SJSA1 (cell line): ENCODE measurements around the gene HCK. TPM values are rescaled to one million over a fixed set of nuclear protein-coding genes. Genes with fewer than 3 reads are reported as not detected.

Experiments
- DNase-seq, 2 experiments: peaks; one replicate each; pipeline ENCODE4 v3.0.0-alpha.2; 2015 to 2020; ENCODE audit warnings: low spot score in 2 of 2, low read depth in 1 of 2
- H3K27ac ChIP-seq: fragments of 250-450 bp; sonication (Bioruptor Pico); 2 replicates; pipeline ENCODE4 v1.5.1; 2020; ENCODE audit warnings: mild to moderate bottlenecking, moderate library complexity
- H3K27me3 ChIP-seq: fragments of 250-450 bp; sonication (Bioruptor Pico); replicated peaks from 2 replicates; pipeline ENCODE4 v1.5.1; 2020; ENCODE audit warnings: mild to moderate bottlenecking, moderate library complexity
- H3K36me3 ChIP-seq: fragments of 250-450 bp; sonication (Bioruptor Pico); 2 replicates; pipeline ENCODE4 v1.5.1; 2020; ENCODE audit warnings: mild to moderate bottlenecking
- H3K4me1 ChIP-seq: fragments of 250-450 bp; sonication (Bioruptor Pico); replicated peaks from 2 replicates; pipeline ENCODE4 v1.6.1; 2021; ENCODE audit warnings: mild to moderate bottlenecking
- H3K4me3 ChIP-seq: fragments of 250-450 bp; sonication (Bioruptor Pico); 2 replicates; pipeline ENCODE4 v1.5.1; 2020; ENCODE audit warnings: mild to moderate bottlenecking
- H3K9me3 ChIP-seq: fragments of 250-450 bp; sonication (Bioruptor Pico); replicated peaks from 2 replicates; pipeline ENCODE4 v1.5.1; 2020; ENCODE audit warnings: mild to moderate bottlenecking
- total RNA-seq: library from RNA; depleted of rRNA; stranded (reverse); fragments of >200 nt; shearing (Covaris generic); gene quantifications from 2 replicates; pipeline ENCODE4 v1.2.3, GENCODE V29; 2014

HCK gene
- total RNA-seq, 1 experiment from 2014 or later: not detected

- H3K4me3 ChIP-seq: no peak overlapping the region
- no peak for DNase-seq
- no peak overlapping the region for H3K27ac ChIP-seq
- H3K4me1 ChIP-seq: no peaks in the 10 kb centered on the region
- no peaks in the 10 kb centered on the region for H3K36me3 ChIP-seq
- H3K9me3 ChIP-seq: no peaks in the 10 kb centered on the region
- H3K27me3 ChIP-seq: peaks cover 14% of the 10 kb centered on the region; the same call in 1 of the 2 replicates
These were observed 26.7 kb downstream of the HCK start for GRCh38 chr20:32078791-32079190.

GRCh38 chr20:32079655-32080109, 27.6 kb downstream of the HCK start:
- no peaks in the 10 kb centered on the region for H3K9me3 ChIP-seq
- H3K36me3 ChIP-seq: no peaks in the 10 kb centered on the region
- no peak overlapping the region for H3K27ac ChIP-seq
- H3K27me3 ChIP-seq: peaks cover 18% of the 10 kb centered on the region; the same call in 1 of the 2 replicates
- H3K4me1 ChIP-seq: no peaks in the 10 kb centered on the region
- H3K4me3 ChIP-seq: no peak overlapping the region
- no peak for DNase-seq

GRCh38 chr20:32080783-32081182, 28.7 kb downstream of the HCK start:
- no peak overlapping the region for H3K27ac ChIP-seq
- no peak for DNase-seq
- H3K36me3 ChIP-seq: no peaks in the 10 kb centered on the region
- H3K4me3 ChIP-seq: no peak overlapping the region
- H3K9me3 ChIP-seq: no peaks in the 10 kb centered on the region
- peaks cover 18% of the 10 kb centered on the region; the same call in 1 of the 2 replicates for H3K27me3 ChIP-seq
- no peaks in the 10 kb centered on the region for H3K4me1 ChIP-seq

GRCh38 chr20:32083469-32083868, 31.4 kb downstream of the HCK start:
- Histone ChIP-seq H3K4me3 (no peak overlapping the region), H3K36me3 (no peaks in the 10 kb centered on the region), H3K4me1 (no peaks in the 10 kb centered on the region), H3K27me3 (peaks cover 18% of the 10 kb centered on the region; the same call in 1 of the 2 replicates), H3K27ac (no peak overlapping the region), H3K9me3 (no peaks in the 10 kb centered on the region)
- no peak for DNase-seq

- Histone ChIP-seq H3K36me3 (no peaks in the 10 kb centered on the region), H3K27me3 (peaks cover 20% of the 10 kb centered on the region)
- no peak for DNase-seq
These were observed 35.0 kb downstream of the HCK start for GRCh38 chr20:32087070-32087469.

GRCh38 chr20:32088759-32089158, 36.7 kb downstream of the HCK start:
- no peak overlapping the region for H3K27ac ChIP-seq
- no peak for DNase-seq
- H3K4me1 ChIP-seq: no peaks in the 10 kb centered on the region
- no peaks in the 10 kb centered on the region for H3K9me3 ChIP-seq
- H3K4me3 ChIP-seq: no peak overlapping the region
- H3K36me3 ChIP-seq: no peaks in the 10 kb centered on the region
- H3K27me3 ChIP-seq: peaks cover 12% of the 10 kb centered on the region

More at GRCh38 chr20:32087070-32087469, 35.0 kb downstream of the HCK start:
- Histone ChIP-seq H3K4me1 (no peaks in the 10 kb centered on the region), H3K9me3 (no peaks in the 10 kb centered on the region), H3K27ac (no peak overlapping the region), H3K4me3 (no peak overlapping the region)

GRCh38 chr20:32089637-32090362, 37.8 kb downstream of the HCK start:
- no peak for DNase-seq
- H3K27me3 ChIP-seq: peaks cover 7% of the 10 kb centered on the region
- H3K4me3 ChIP-seq: no peak overlapping the region
- H3K36me3 ChIP-seq: no peaks in the 10 kb centered on the region
- H3K9me3 ChIP-seq: no peaks in the 10 kb centered on the region
- no peaks in the 10 kb centered on the region for H3K4me1 ChIP-seq
- no peak overlapping the region for H3K27ac ChIP-seq

GRCh38 chr20:32091888-32092346, 39.9 kb downstream of the HCK start:
- no peaks in the 10 kb centered on the region for H3K36me3 ChIP-seq
- H3K27ac ChIP-seq: no peak overlapping the region
- H3K4me1 ChIP-seq: no peaks in the 10 kb centered on the region
- peak; percentile 71 to 82 for DNase-seq
- H3K9me3 ChIP-seq: no peaks in the 10 kb centered on the region
- peaks cover 7% of the 10 kb centered on the region for H3K27me3 ChIP-seq
- no peak overlapping the region for H3K4me3 ChIP-seq

- DNase-seq: no peak
- no peaks in the 10 kb centered on the region for H3K9me3 ChIP-seq
- no peak overlapping the region for H3K27ac ChIP-seq
- H3K36me3 ChIP-seq: no peaks in the 10 kb centered on the region
- H3K27me3 ChIP-seq: peaks cover 24% of the 10 kb centered on the region
- no peaks in the 10 kb centered on the region for H3K4me1 ChIP-seq
- no peak overlapping the region for H3K4me3 ChIP-seq
These were observed 46.7 kb downstream of the HCK start for GRCh38 chr20:32098786-32099185.

- H3K4me1 ChIP-seq: peaks cover 10% of the 10 kb centered on the region
- H3K4me3 ChIP-seq: peak overlapping the region; percentile 74
- peaks cover 19% of the 10 kb centered on the region for H3K36me3 ChIP-seq
- H3K27me3 ChIP-seq: peaks cover 17% of the 10 kb centered on the region
- DNase-seq: no peak
- H3K27ac ChIP-seq: peak overlapping the region; percentile 100
- H3K9me3 ChIP-seq: 0 out of 2 replicates have a peak, but pooled peaks cover 3% of the 10 kb centered on the region
These were observed 56.9 kb downstream of the HCK start for GRCh38 chr20:32108814-32109391.

GRCh38 chr20:32109392-32110172, 57.5 kb downstream of the HCK start, which contains the start of gene TM9SF4:
Gene TM9SF4, plus strand, starts transcription at chr20:32109714. Its CDS starts 27 bp downstream, at chr20:32109741.
- Histone ChIP-seq H3K4me3 (peak within 1 kb of the TSS; percentile 74), H3K27ac (peak within 1 kb of the TSS; percentile 100), H3K36me3 (peaks cover 19% of the 10 kb centered on the region), H3K4me1 (peaks cover 10% of the 10 kb centered on the region), H3K27me3 (peaks cover 11% of the 10 kb centered on the region; the same call in 1 of the 2 replicates), H3K9me3 (0 out of 2 replicates have a peak, but pooled peaks cover 5% of the 10 kb centered on the region)
- peak; percentile 93 to 98 for DNase-seq

GRCh38 chr20:32110173-32110704, 58.2 kb downstream of the HCK start:
- Histone ChIP-seq H3K36me3 (peaks cover 24% of the 10 kb centered on the region), H3K9me3 (0 out of 2 replicates have a peak, but pooled peaks cover 5% of the 10 kb centered on the region), H3K4me1 (peaks cover 10% of the 10 kb centered on the region), H3K4me3 (peak overlapping the region; percentile 74), H3K27me3 (peaks cover 7% of the 10 kb centered on the region; the same call in 1 of the 2 replicates), H3K27ac (peak overlapping the region; percentile 100)
- DNase-seq: peak in 1 of 2 experiments; percentile 54

GRCh38 chr20:32110727-32111126, 58.7 kb downstream of the HCK start:
- H3K4me1 ChIP-seq: peaks cover 10% of the 10 kb centered on the region
- H3K36me3 ChIP-seq: peaks cover 26% of the 10 kb centered on the region
- H3K4me3 ChIP-seq: peak overlapping the region; percentile 74
- no peak overlapping the region for H3K27ac ChIP-seq
- H3K9me3 ChIP-seq: 0 out of 2 replicates have a peak, but pooled peaks cover 5% of the 10 kb centered on the region
- no peak for DNase-seq
- peaks cover 7% of the 10 kb centered on the region; the same call in 1 of the 2 replicates for H3K27me3 ChIP-seq
